ENCODE results near the gene CLIC4. TPM values are rescaled to one million over a fixed set of nuclear protein-coding genes. Genes with fewer than 3 reads are reported as not detected.
"Not testable (repeated sequence)": the region's sequence is repeated elsewhere in the genome, so short reads cannot be mapped to it uniquely, and the experiment has no call there.

The CLIC4 gene
- polyA plus RNA-seq (ENCODE audit: insufficient read length), result 119 TPM

- peak; percentile 99 for DNase-seq
Measured at GRCh38 chr1:24744911-24745710, at the start of gene CLIC4. CLIC4 (plus strand) TSS chr1:24745447; CDS start chr1:24745554, 107 bp downstream.

- no peak for DNase-seq
Measured at GRCh38 chr1:24696041-24696755, 49.0 kb upstream of the CLIC4 start.

DNA sequence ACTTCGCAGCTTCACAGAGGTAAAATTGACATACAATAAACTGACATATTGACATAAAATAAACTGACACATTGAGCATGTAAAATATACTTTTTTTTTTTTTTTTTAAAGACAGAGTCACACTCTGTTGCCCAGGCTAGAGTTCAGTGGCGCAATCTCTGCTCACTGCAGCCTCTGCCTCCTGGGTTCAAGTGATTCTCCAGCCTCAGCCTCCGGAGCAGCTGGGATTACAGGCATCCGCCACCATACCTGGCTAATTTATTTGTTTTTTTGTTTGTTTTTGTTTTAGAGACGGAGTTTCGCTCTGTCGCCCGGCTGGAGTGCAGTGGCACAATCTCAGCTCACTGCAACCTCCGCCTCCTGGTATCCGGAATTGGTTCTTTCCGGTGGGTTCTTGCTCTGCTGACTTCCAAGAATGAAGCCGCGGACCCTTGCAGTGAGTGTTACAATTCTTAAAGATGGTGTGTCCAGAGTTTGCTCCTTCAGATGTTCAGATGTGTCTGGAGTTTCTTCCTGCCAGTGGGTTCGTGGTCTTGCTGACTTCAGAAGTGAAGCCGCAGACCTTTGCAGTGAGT lies 48.4 kb upstream of the CLIC4 start:
- DNase-seq, result no peak

- DNase-seq, result not testable (repeated sequence)
Measured at GRCh38 chr1:24697453-24698001, 47.7 kb upstream of the CLIC4 start.

GRCh38 chr1:24698326-24698725 lies 46.9 kb upstream of the CLIC4 start:
- DNase-seq, result not testable (repeated sequence)

GRCh38 chr1:24699628-24700027 lies 45.6 kb upstream of the CLIC4 start:
- DNase-seq, result no peak

DNA sequence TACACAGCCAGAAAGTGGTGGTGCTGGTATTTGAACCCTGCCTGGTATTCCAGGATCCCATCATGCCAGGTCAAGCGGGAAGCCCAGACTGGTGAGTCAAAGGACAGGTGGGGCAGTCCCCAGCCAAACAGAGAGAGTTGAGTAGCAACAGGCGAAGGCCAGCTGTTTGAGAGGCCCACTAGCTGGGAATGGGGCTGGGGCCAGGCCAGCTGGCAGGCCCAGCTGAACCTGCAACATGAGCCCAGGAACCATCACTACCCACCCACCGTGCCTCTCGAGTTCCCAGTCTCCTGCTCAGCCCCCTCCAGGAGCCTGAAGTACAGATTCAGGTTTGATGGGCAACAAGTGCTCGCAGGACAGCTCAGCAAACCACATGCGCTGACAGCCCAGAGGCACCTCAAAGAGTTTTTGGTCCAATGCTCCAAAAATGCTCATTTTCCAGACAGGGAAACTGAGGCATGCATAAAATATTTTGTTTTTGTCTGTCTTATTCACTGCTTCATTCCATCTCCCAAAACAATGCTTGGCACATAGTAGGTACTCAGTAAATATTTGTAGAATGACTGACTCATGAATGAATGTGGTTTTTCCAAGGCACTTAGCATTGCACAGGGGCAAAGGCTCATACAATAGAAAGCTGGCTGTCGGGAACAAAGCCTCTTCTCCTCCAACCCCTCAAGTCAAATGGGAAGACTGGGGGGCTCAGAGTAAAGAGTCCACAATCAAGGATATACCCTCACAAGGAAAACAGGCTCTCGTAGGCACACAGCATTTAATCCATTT lies 42.5 kb upstream of the CLIC4 start:
- DNase-seq, result no peak

DNA sequence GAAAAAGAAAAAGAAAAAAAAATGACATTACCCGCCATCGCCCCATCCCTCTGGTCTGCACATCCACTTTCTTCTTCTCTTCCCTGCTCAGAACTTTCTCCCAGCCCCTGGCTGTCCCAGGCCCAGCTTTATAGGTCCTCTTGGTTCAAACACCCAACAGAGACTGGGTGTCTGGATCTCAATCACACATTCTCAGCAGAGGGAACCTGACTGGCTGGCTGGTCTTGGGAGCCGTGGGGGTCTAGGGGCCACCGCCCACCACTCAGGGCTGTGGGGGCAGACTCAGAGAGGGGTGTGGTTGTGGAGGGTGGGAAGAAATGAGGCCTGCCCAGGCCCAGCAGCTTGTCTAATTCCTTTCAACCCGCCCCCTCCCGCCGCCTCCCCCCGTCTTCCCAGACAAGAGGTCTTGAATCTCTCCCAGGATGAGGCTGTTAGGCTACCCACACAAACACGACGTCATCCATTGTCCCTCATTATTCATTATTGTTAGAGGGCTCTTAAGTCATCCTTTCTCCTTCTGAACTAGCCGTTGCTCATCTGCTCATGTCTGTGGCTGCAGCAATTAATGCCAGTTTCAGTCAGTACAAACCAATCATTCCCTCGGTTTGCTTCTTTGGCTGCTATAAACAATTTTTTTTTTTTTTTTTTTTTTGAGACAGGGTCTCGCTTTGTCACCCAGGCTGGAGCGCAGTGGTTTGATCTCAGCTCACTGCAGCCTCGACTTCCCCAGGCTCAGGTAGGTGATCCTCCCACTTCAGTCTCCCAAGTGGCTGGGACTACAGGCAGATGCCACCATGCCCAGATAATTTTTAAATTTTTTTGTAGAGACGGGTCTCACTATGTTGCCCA lies 40.6 kb upstream of the CLIC4 start:
- DNase-seq, result no peak

GRCh38 chr1:24705260-24706073 lies 39.8 kb upstream of the CLIC4 start:
- peak; percentile 79 for DNase-seq

GRCh38 chr1:24706074-24706389 lies 39.2 kb upstream of the CLIC4 start:
- not testable (repeated sequence) for DNase-seq

DNA sequence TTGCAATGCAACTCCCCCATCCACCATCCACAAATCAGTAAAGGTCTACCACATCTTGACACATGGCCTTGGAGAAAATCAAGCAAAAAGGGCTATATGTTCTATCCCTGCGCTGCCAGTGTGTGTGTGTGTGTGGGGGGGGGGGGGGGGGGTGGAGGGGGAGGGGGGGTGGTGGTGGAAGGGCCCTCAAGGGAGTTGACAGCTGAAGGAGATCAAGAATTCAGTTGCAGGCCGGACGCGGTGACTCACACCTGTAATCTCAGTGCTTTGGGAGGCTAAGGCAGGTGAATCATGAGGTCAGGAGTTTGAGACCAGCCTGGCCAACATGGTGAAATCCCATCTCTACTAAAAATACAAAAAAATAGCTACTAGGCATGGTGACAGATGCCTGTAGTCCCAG lies 37.6 kb upstream of the CLIC4 start:
- no peak for DNase-seq

GRCh38 chr1:24708938-24709337 lies 36.3 kb upstream of the CLIC4 start:
- no peak for DNase-seq

DNA sequence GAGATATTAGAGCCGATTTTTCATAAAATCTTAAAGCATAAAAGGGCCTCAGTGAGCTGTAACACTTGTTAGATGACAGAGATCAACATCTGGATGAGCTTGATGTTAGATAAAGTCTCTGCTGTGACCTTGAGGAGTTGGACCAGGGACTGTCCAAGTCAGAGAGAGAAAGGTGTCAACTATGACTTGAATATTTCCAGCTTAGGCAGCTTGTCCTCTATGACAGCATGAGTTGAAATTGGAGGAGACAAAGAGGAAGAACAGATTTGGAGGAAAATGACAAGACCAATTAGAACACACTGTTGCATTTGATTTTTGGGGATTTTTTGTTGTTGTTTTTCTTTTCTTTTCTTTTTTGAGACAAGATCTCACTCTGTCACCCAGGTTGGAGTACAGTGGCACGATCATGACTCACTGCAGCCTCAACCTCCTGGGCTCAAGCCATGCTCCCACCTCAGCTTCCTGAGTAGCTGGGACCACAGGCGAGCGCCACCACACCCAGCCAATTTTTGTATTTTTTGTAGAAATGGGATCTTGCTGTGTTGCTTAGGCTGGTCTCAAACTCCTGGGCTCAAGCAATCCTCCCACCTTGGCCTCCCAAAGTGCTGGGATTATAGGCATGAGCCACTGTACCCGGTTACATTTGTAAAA lies 35.3 kb upstream of the CLIC4 start:
- no peak for DNase-seq

- no peak for DNase-seq
Measured at GRCh38 chr1:24711329-24711728, 33.9 kb upstream of the CLIC4 start.

DNA sequence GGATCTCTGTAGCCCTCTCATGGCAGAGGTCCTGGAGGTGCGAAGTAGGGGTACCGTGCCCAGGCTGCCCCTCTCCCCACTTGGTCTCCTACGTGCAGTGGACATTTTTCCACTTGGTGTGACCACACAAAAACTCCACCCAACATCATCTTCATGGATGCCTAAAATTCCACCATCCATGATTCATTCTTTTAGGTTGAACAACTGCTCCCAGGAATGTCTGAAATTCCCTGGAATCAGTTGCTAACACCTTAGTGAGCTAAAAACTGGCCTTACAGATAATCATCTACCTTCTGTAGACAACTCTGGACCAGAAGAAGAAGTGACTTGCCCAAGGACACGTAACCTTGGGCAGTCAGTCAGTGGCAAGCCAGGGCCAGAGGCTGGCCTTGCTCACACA lies 32.1 kb upstream of the CLIC4 start:
- DNase-seq, result no peak

- no peak for DNase-seq
Measured at GRCh38 chr1:24713736-24714135, 31.5 kb upstream of the CLIC4 start.

GRCh38 chr1:24714859-24715520 lies 30.3 kb upstream of the CLIC4 start:
- DNase-seq, result no peak

DNA sequence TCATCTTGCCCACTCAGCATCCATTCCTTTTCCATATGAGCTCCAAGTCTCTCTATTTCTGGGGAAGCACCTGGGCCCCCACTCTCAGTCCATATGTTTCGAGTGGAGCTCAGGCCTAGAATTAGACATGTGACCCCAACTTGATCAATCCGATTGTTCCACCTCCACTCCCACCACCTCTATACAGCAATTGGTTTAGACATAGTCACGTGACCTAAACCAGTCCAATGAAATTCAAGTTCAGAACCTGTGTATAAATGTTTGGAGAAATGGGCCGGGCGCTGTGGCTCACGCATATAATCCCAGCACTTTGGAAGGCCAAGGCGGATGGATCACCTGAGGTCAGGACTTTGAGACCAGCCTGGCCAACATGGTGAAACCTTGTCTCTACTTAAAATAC lies 29.6 kb upstream of the CLIC4 start:
- no peak for DNase-seq

DNA sequence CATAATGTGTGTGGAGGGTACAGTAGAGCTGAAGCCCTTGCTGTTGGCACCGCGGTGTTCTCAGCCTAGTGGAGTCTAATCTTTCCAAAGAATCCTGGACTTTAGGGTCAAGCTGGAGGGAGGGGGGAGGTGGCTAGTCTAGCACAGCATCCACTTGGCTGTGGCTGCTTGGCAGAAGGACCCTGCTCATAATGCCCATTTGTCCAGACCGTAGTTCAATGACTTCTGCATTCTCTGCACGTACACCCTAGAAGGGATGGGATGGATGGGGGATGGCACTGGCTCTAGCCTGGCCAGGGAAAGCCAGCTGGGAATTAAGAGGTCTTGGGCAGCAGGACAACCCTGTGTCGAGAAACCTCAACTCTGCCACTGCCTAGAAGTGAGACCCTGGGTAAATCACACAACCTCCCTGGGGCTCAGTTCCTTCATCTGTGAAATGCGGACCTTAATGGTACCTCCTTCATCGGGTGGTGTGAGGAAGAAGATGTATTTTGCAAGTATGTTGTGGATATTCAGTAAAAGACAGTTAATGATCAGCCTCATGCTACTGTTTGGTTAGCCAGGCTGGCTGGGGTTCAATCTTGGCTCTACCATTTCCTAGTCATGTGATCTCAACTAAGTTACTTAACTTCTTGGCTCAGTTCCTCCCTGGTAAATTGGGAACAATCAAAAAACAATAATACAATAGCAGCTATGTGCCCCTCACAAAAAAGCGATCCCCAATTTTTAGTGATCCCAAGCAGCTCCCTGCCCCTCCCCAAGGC lies 27.2 kb upstream of the CLIC4 start:
- no peak for DNase-seq

Measured in hindlimb muscle (tissue), 1 donor.